Tibial nerve (tissue), 4 donors: ENCODE data around the gene RIF1. TPM values are rescaled to one million over a fixed set of nuclear protein-coding genes. Genes with fewer than 3 reads are reported as not detected.

Experiments used
- DNase-seq, 2 donors: peaks; one replicate each; pipeline ENCODE4 v3.0.0-alpha.2; 2019; ENCODE audit warnings: low spot score in 2 of 2
- H3K27ac ChIP-seq, 4 donors: fragments of 200-600 bp; sonication (generic) in 3 of 4; one replicate each; pipeline ENCODE4 v1.5.1; 2017 to 2019; ENCODE audit warnings: mild to moderate bottlenecking in 1 of 4
- H3K27me3 ChIP-seq, 2 donors: fragments of 200-600 bp; sonication (generic) in 1 of 2; one replicate each; pipeline versions ENCODE4 v1.5.1 to v1.6.0; 2017 to 2019
- H3K36me3 ChIP-seq, 3 donors: fragments of 200-600 bp; sonication (generic); one replicate each; pipeline ENCODE4 v1.5.1; 2018 to 2019
- H3K4me1 ChIP-seq, 4 donors: fragments of 200-600 bp; sonication (generic) in 3 of 4; one replicate each; pipeline ENCODE4 v1.5.1; 2017 to 2019
- H3K4me3 ChIP-seq, 4 donors: fragments of 200-600 bp; sonication (generic) in 3 of 4; one replicate each; pipeline ENCODE4 v1.5.1; 2017 to 2019; ENCODE audit warnings: mild to moderate bottlenecking in 1 of 4, moderate library complexity in 1 of 4
- H3K9me3 ChIP-seq, 4 donors: fragments of 200-600 bp; sonication (generic) in 3 of 4; one replicate each; pipeline ENCODE4 v1.5.1; 2017 to 2019
- CTCF ChIP-seq, 5 experiments: fragments of 200-600 bp in 3 of 5; fragments of 450-650 bp in 2 of 5; sonication (generic) in 3 of 5; IDR thresholded peaks; one replicate each; pipeline ENCODE4 v1.5.1; 2016 to 2019; ENCODE audit warnings: antibody characterized with exemption in 5 of 5, mild to moderate bottlenecking in 3 of 5, moderate library complexity in 2 of 5
- EP300 ChIP-seq, 2 donors: sonication (generic); formaldehyde crosslinking; IDR thresholded peaks; one replicate each; pipeline ENCODE4 v1.6.1; 2017; ENCODE audit warnings: antibody characterized with exemption in 2 of 2, mild to moderate bottlenecking in 1 of 2
- POLR2A ChIP-seq, 2 donors: fragments of 450-650 bp; IDR thresholded peaks; one replicate each; pipeline ENCODE4 v1.6.1; 2017; ENCODE audit warnings: antibody characterized with exemption in 2 of 2, mild to moderate bottlenecking in 2 of 2, moderate library complexity in 2 of 2
- WGBS, 2 donors: methylation state at CpG; one replicate each; pipeline ENCODE4 v1.1.5; 2018; 5-methylcytosine and 5-hydroxymethylcytosine counted together
- total RNA-seq, 4 donors: library from RNA; depleted of rRNA; stranded (reverse); fragments of >200 nt; gene quantifications; one replicate each; pipeline ENCODE4 v1.1.0, GENCODE V29; 2016

Gene RIF1
- total RNA-seq, 4 donors from 2014 or later, result 34.3 to 63.1 (median 46.3) TPM

GRCh38 chr2:151498178-151498577 is 88.5 kb downstream of the RIF1 start:
- TF ChIP-seq EP300 (IDR thresholded peaks at IDR 0.05), result no peak
- TF ChIP-seq CTCF (IDR thresholded peaks at IDR 0.05), result no peak
- no peak for TF ChIP-seq POLR2A (IDR thresholded peaks at IDR 0.05)
- no peak overlapping the region for H3K4me3 ChIP-seq
- no peak for DNase-seq
- no peaks in the 10 kb centered on the region for H3K9me3 ChIP-seq
- peaks cover 0 to 7% (median 0%) of the 10 kb centered on the region in 3 donors for H3K36me3 ChIP-seq
- H3K27me3 ChIP-seq, result no peaks in the 10 kb centered on the region
- no peaks in the 10 kb centered on the region for H3K4me1 ChIP-seq
- H3K27ac ChIP-seq, result no peak overlapping the region
- WGBS, 2 donors, result 82 to 86% methylated on average over 1 of the region's 1 CpG

- H3K27ac ChIP-seq, result no peak overlapping the region
- no peaks in the 10 kb centered on the region for H3K4me1 ChIP-seq
- DNase-seq, result no peak
- TF ChIP-seq EP300 (IDR thresholded peaks at IDR 0.05) (no peak), POLR2A (IDR thresholded peaks at IDR 0.05) (no peak), CTCF (IDR thresholded peaks at IDR 0.05) (no peak)
- H3K36me3 ChIP-seq, result peaks cover 0 to 33% (median 0%) of the 10 kb centered on the region in 3 donors
- H3K27me3 ChIP-seq, result no peaks in the 10 kb centered on the region
- WGBS, 2 donors, result 96 to 100% methylated on average over 4 of the region's 4 CpGs
- H3K9me3 ChIP-seq, result no peaks in the 10 kb centered on the region
- no peak overlapping the region for H3K4me3 ChIP-seq
Observed at GRCh38 chr2:151506170-151506569, 96.5 kb downstream of the RIF1 start.

- H3K4me3 ChIP-seq, result no peak overlapping the region
- no peaks in the 10 kb centered on the region for H3K27me3 ChIP-seq
- TF ChIP-seq EP300 (IDR thresholded peaks at IDR 0.05) (no peak), POLR2A (IDR thresholded peaks at IDR 0.05) (no peak), CTCF (IDR thresholded peaks at IDR 0.05) (no peak)
- H3K36me3 ChIP-seq, result peaks cover 0 to 33% (median 0%) of the 10 kb centered on the region in 3 donors
- WGBS, 2 donors, result 83 to 91% methylated on average over 2 to 3 of the region's 3 CpGs
- H3K9me3 ChIP-seq, result no peaks in the 10 kb centered on the region
- H3K27ac ChIP-seq, result no peak overlapping the region
- no peaks in the 10 kb centered on the region for H3K4me1 ChIP-seq
- DNase-seq, result no peak
Observed at GRCh38 chr2:151508519-151508918, 98.8 kb downstream of the RIF1 start.

- Histone ChIP-seq H3K27ac (no peak overlapping the region), H3K4me3 (no peak overlapping the region), H3K36me3 (no peaks in the 10 kb centered on the region), H3K4me1 (no peaks in the 10 kb centered on the region), H3K27me3 (no peaks in the 10 kb centered on the region), H3K9me3 (no peaks in the 10 kb centered on the region)
- 94 to 96% methylated on average over 3 of the region's 3 CpGs for whole genome bisulfite sequencing, 2 donors
- no peak for DNase-seq
- TF ChIP-seq CTCF (IDR thresholded peaks at IDR 0.05) (no peak), POLR2A (IDR thresholded peaks at IDR 0.05) (no peak), EP300 (IDR thresholded peaks at IDR 0.05) (no peak)
Observed at GRCh38 chr2:151518802-151519201, 109.1 kb downstream of the RIF1 start.

GRCh38 chr2:151520976-151521375 is 111.3 kb downstream of the RIF1 start:
- Histone ChIP-seq H3K9me3 (no peaks in the 10 kb centered on the region), H3K27me3 (no peaks in the 10 kb centered on the region), H3K4me3 (no peak overlapping the region), H3K4me1 (no peaks in the 10 kb centered on the region), H3K27ac (no peak overlapping the region), H3K36me3 (no peaks in the 10 kb centered on the region)
- TF ChIP-seq EP300 (IDR thresholded peaks at IDR 0.05) (no peak), CTCF (IDR thresholded peaks at IDR 0.05) (no peak), POLR2A (IDR thresholded peaks at IDR 0.05) (no peak)
- 53 to 70% methylated on average over 1 of the region's 1 CpG for WGBS, 2 donors
- DNase-seq, result no peak
